AG10803 (cell line): ENCODE data around the gene ZNF837.
A peak's percentile ranks its signal among the peaks of the same experiment; 100 is the strongest.

Experiments
- DNase-seq: peaks from one replicate; pipeline ENCODE4 v3.0.0; 2010; ENCODE audit warnings: low read depth
- H3K4me3 ChIP-seq: 2 replicates; pipeline ENCODE4 v1.5.1; 2011; ENCODE audit warnings: mild to moderate bottlenecking, low read length, control low read depth
- TF ChIP-seq, protein P1 (sequence below): conservative IDR thresholded peaks from 2 replicates; pipeline ENCODE4 v1.5.1; 2011; ENCODE audit warnings: mild to moderate bottlenecking, low read length, control low read depth, inconsistent platforms

Gene ZNF837

DNA sequence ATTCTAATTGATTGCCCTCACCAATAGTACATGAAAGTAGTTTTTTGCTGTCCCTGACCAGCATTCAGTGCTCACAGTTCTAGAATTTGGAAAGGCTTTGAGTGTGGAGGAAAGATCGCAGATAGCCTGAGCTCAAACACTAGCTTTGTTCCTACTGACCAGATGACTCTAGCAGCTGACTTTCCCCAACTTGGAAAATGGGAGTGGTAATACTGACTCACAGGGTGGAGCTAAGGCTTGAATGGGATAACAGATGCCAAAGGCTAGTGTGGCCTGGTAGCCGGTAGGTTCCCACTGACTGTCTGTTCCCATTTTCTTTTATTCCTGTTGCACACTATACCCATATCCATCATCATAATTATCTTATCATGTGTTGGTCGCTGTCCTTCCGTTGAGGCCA is 50.4 kb downstream of the ZNF837 start:
- DNase-seq, result peak; percentile 59
- TF ChIP-seq, protein P1, sequence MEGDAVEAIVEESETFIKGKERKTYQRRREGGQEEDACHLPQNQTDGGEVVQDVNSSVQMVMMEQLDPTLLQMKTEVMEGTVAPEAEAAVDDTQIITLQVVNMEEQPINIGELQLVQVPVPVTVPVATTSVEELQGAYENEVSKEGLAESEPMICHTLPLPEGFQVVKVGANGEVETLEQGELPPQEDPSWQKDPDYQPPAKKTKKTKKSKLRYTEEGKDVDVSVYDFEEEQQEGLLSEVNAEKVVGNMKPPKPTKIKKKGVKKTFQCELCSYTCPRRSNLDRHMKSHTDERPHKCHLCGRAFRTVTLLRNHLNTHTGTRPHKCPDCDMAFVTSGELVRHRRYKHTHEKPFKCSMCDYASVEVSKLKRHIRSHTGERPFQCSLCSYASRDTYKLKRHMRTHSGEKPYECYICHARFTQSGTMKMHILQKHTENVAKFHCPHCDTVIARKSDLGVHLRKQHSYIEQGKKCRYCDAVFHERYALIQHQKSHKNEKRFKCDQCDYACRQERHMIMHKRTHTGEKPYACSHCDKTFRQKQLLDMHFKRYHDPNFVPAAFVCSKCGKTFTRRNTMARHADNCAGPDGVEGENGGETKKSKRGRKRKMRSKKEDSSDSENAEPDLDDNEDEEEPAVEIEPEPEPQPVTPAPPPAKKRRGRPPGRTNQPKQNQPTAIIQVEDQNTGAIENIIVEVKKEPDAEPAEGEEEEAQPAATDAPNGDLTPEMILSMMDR, result no peak

DNA sequence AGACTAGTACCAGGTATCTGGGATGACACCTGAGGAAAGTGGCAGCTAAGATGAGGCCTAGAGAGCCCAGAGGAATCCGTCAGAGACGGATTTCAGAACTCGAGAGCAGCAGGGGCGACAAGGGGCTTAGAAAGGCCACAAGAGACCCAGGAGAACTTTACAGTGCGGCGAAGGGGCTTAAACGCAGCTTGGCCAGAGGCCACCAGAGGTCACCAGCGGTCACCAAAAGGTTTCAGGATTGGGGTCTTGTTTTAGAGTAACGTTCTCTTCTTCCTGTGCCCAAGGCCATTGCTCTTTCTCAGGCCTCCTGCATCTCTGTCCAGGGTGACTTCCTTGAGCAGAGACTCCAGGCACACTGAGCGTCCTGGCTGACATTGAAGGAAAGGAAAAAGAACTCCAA is 51.8 kb downstream of the ZNF837 start:
- no peak for DNase-seq
- no peak overlapping the region for H3K4me3 ChIP-seq
- TF ChIP-seq, protein P1, result no peak

More for the DNA sequence above, 50.4 kb downstream of the ZNF837 start:
- H3K4me3 ChIP-seq, result no peak overlapping the region

DNA sequence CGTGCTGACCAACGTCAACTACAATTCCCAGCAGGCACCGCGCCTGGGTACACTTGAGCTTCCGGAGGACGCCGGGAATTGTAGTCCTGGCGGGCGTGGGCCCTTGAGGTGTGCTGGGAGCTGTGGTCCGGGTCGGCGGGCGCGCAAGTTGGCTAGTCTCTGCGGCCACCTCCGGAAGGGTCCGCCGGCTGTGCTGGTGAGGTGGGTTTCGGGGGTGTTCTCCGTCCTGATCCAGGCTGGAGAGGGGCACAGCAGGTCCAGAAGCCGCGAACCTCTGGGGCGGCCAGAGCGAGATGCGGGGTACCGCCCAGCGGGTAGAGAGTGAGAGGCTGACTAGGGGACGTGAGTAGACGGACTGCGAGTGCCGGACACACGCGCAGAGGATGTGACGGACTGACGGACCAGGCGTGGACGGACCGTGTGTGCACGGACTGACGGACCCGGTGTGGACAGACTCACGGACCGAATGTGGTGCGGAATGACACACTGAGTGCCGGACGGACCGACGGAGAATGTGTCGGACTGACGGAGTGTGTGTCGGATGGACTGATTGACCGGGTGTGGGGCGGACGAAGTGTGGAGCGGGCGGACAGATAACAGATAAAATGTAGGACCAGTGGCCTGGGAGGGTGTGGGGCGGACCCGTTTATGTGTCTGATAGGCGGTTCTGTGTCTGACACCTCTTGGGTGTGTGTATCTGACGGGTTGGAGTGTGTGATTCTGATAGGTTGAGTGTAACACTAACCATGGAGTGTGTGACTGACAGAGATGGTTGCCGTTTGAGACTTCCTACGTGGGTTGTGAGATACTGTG is 53.7 kb downstream of the ZNF837 start, which contains the start of gene ZSCAN22:
Gene ZSCAN22 (plus strand): TSS at position 81 of the 813 bp plus-strand sequence. CDS start 7,809 bp downstream, outside the sequence.
- DNase-seq, result peak; percentile 93
- peak within 1 kb of the TSS; percentile 96 for H3K4me3 ChIP-seq
- TF ChIP-seq, protein P1, result no peak

DNA sequence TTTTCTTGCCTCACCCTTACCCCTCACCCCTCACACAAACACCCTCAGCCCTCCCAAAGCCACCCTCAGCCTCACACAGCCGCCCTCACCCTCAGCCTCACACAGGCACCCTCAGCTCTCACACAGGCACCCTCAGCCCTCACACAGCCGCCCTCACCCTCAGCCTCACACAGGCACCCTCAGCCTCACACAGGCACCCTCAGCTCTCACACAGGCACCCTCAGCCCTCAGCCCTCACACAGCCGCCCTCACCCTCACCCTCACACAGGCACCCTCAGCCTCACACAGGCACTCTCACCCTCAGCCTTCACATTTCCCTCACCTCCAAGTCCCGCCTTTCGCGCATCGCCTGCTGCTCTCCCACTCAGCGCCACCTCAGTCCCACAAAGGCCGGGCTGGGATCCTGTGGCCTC is 54.3 kb downstream of the ZNF837 start:
- TF ChIP-seq, protein P1, result no peak
- DNase-seq, result no peak

DNA sequence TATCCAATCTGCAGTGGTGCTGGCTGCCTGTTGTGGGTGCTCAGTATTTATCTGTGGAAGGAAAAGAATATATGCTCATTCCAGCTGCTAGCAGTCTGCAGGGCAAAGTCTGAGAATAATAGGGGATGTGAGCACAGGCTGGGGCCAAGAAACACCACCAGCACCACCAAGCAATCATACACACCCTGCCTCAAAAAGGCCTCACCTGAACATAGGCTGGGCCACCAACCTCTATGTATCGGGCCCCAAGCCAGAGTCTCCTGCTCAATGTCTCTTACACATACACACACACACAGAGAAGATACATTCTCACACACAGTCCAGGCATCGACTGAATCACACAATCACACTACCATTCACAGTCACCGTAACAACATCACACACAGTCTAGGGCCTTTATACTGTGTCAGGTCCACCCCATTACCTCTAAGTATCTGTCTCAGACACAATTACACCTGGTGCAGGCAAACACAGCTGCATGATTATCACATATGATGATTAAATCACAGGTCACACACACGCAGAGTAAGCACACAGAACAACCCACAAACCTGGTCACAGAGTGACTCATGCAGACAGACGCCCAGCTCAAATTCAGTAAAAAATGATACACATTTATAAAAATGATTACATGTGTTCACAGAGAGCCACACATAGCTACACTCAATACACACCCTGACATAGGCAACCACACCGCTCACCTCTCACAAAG is 55.4 kb downstream of the ZNF837 start:
- H3K4me3 ChIP-seq, result peak overlapping the region; percentile 96
- TF ChIP-seq, protein P1, result no peak
- no peak for DNase-seq

More for the DNA sequence above, 54.3 kb downstream of the ZNF837 start:
- peak overlapping the region; percentile 96 for H3K4me3 ChIP-seq

DNA sequence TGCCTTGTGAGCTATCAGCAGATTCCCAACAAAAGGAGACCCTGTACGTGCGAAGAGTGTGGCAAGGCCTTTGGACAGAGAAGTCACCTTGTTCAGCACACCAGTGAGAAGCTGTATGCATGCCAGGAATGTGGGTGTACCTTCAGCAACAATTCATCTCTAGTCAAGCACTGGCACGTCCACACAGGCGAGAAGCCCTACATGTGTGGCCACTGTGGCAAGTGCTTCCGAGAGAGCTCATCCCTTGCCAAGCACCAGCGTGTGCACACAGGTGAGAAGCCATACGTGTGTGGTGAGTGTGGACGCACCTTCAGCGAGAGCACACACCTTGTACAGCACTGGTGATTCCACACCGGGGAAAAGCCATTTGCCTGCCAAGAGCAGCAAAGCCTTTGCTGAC is 61.6 kb downstream of the ZNF837 start:
- TF ChIP-seq, protein P1, result no peak
- DNase-seq, result no peak
- H3K4me3 ChIP-seq, result no peak overlapping the region
